SK-N-SH treated with all-trans-retinoic acid at 6 μM for 48 hours (cell line): Measurements from ENCODE around the gene SLC35A2.

ENCODE experiments used
- ATAC-seq: fragments of 200-7000 bp; cut with Tn5 transposase; 3 replicates; pipeline ENCODE4 v1.9.1; 2020; ENCODE audit warnings: mild to moderate bottlenecking, moderate library complexity
- ARNTL ChIP-seq: fragments of 450-650 bp; formaldehyde crosslinking; IDR thresholded peaks from 2 replicates; pipeline ENCODE4 v1.5.0; 2020; ENCODE audit warnings: low read depth, mild to moderate bottlenecking, moderate library complexity, borderline replicate concordance
- CSDC2 ChIP-seq: fragments of 250-450 bp; sonication (Bioruptor Pico); IDR thresholded peaks from 2 replicates; pipeline ENCODE4 v1.5.0; 2020; ENCODE audit warnings: mild to moderate bottlenecking, moderate library complexity
- ESRRG ChIP-seq: fragments of 250-450 bp; sonication (Bioruptor Pico); IDR thresholded peaks from 2 replicates; pipeline ENCODE4 v1.6.1; 2021; ENCODE audit warnings: mild to moderate bottlenecking
- GLIS3 ChIP-seq: fragments of 250-450 bp; sonication (Bioruptor Pico); IDR thresholded peaks from 2 replicates; pipeline ENCODE4 v1.5.0; 2020; ENCODE audit warnings: mild to moderate bottlenecking, moderate library complexity
- OSR1 ChIP-seq: fragments of 250-450 bp; sonication (Bioruptor Pico); IDR thresholded peaks from 2 replicates; pipeline ENCODE4 v1.8.0; 2022; ENCODE audit warnings: moderate library complexity, mild to moderate bottlenecking, inconsistent platforms
- PPARA ChIP-seq: fragments of 250-450 bp; sonication (Bioruptor Pico); IDR thresholded peaks from 2 replicates; pipeline ENCODE4 v1.5.0; 2020; ENCODE audit warnings: mild to moderate bottlenecking, borderline replicate concordance
- RARB ChIP-seq: fragments of 250-450 bp; sonication (Bioruptor Pico); IDR thresholded peaks from 2 replicates; pipeline ENCODE4 v1.8.0; 2021; ENCODE audit warnings: mild to moderate bottlenecking, moderate library complexity
- SNAI2 ChIP-seq: fragments of 250-450 bp; sonication (Bioruptor Pico); IDR thresholded peaks from 2 replicates; pipeline ENCODE4 v1.5.0; 2020; ENCODE audit warnings: mild to moderate bottlenecking, moderate library complexity
- TCF4 ChIP-seq: fragments of 250-450 bp; sonication (Bioruptor Pico); IDR thresholded peaks from 2 replicates; pipeline ENCODE4 v1.8.0; 2021; ENCODE audit warnings: mild to moderate bottlenecking, moderate library complexity, borderline replicate concordance
- TOX ChIP-seq: fragments of 250-450 bp; sonication (Bioruptor Pico); IDR thresholded peaks from 2 replicates; pipeline ENCODE4 v1.8.0; 2021; ENCODE audit warnings: mild to moderate bottlenecking, moderate library complexity, borderline replicate concordance
- ZFP3 ChIP-seq: fragments of 250-450 bp; sonication (Bioruptor Pico); IDR thresholded peaks from 2 replicates; pipeline ENCODE4 v1.5.0; 2020; ENCODE audit warnings: mild to moderate bottlenecking, moderate library complexity
- ZFP30 ChIP-seq: fragments of 450-650 bp; formaldehyde crosslinking; IDR thresholded peaks from 2 replicates; pipeline ENCODE4 v1.5.0; 2022; ENCODE audit warnings: mild to moderate bottlenecking, moderate library complexity
- ZNF565 ChIP-seq: fragments of 450-650 bp; formaldehyde crosslinking; conservative IDR thresholded peaks from 2 replicates; pipeline ENCODE4 v1.5.0; 2020; ENCODE audit warnings: low read depth, mild to moderate bottlenecking, moderate library complexity
- ZNF70 ChIP-seq: fragments of 450-650 bp; formaldehyde crosslinking; IDR thresholded peaks from 2 replicates; pipeline ENCODE4 v1.5.0; 2020; ENCODE audit warnings: mild to moderate bottlenecking, moderate library complexity
- TF ChIP-seq, protein P1 (sequence below): fragments of 250-450 bp; sonication (Bioruptor Pico); IDR thresholded peaks from 2 replicates; pipeline ENCODE4 v1.5.1; 2021; ENCODE audit warnings: mild to moderate bottlenecking, moderate library complexity
- TF ChIP-seq, protein P2 (sequence below): fragments of 250-450 bp; sonication (Bioruptor Pico); IDR thresholded peaks from 2 replicates; pipeline ENCODE4 v1.8.0; 2021; ENCODE audit warnings: low read depth, mild to moderate bottlenecking, moderate library complexity, borderline replicate concordance
- TF ChIP-seq, protein P3 (sequence below): fragments of 250-450 bp; sonication (Bioruptor Pico); IDR thresholded peaks from 2 replicates; pipeline ENCODE4 v1.5.1; 2020; ENCODE audit warnings: low read depth, mild to moderate bottlenecking, moderate library complexity
- TF ChIP-seq, protein P4 (sequence below): fragments of 250-450 bp; sonication (Bioruptor Pico); IDR thresholded peaks from 2 replicates; pipeline ENCODE4 v1.8.0; 2020; ENCODE audit warnings: mild to moderate bottlenecking, moderate library complexity, borderline replicate concordance
- TF ChIP-seq, protein P5 (sequence below): fragments of 250-450 bp; sonication (Bioruptor Pico); IDR thresholded peaks from 2 replicates; pipeline ENCODE4 v1.5.0; 2020; ENCODE audit warnings: mild to moderate bottlenecking, moderate library complexity

The SLC35A2 gene

DNA sequence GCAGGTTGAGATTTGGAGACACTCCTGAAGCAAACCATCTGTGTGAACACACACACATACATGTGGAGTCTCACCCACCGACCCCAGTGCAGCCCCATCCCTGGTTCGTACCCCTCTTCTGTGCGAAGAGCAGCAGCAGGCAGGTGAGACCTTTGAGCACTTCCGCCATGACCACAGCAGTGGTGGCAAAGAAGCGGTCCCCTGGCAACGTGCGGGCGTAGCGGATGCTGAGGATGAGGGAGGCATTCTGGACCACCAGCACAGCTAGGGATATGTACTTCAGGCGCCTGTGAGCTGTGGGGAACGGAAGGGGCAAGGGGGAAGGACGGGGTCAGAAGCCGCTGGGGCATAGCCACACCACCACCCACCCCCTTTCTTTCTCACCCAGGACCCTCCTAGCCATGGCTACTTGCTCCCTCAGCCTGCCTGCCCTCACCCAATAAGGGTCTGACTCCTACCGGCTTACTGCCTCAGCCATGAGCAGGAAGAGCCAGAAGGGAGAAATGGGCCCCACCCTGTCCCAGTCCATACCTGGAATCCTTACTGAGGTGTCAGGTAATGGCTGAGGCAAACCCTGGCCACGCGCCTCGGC, 1.6 kb downstream of the SLC35A2 start:
- no peak for ATAC-seq
- TF ChIP-seq SNAI2 (CRISPR knock-in tag) = no peak
- TF ChIP-seq TCF4 = no peak
- no peak for TF ChIP-seq ZNF565 (CRISPR knock-in tag)
- TF ChIP-seq ZFP30 (CRISPR knock-in tag) = no peak
- TF ChIP-seq ZNF70 (CRISPR knock-in tag) = no peak
- TF ChIP-seq GLIS3 (CRISPR knock-in tag) = no peak
- no peak for TF ChIP-seq ZFP3 (CRISPR knock-in tag)
- TF ChIP-seq ESRRG (CRISPR knock-in tag) = no peak
- no peak for TF ChIP-seq OSR1
- TF ChIP-seq RARB (CRISPR knock-in tag) = no peak
- TF ChIP-seq, protein P1, sequence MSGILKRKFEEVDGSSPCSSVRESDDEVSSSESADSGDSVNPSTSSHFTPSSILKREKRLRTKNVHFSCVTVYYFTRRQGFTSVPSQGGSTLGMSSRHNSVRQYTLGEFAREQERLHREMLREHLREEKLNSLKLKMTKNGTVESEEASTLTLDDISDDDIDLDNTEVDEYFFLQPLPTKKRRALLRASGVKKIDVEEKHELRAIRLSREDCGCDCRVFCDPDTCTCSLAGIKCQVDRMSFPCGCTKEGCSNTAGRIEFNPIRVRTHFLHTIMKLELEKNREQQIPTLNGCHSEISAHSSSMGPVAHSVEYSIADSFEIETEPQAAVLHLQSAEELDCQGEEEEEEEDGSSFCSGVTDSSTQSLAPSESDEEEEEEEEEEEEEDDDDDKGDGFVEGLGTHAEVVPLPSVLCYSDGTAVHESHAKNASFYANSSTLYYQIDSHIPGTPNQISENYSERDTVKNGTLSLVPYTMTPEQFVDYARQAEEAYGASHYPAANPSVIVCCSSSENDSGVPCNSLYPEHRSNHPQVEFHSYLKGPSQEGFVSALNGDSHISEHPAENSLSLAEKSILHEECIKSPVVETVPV (CRISPR knock-in tag) = no peak
- no peak for TF ChIP-seq TOX
- TF ChIP-seq, protein P2, sequence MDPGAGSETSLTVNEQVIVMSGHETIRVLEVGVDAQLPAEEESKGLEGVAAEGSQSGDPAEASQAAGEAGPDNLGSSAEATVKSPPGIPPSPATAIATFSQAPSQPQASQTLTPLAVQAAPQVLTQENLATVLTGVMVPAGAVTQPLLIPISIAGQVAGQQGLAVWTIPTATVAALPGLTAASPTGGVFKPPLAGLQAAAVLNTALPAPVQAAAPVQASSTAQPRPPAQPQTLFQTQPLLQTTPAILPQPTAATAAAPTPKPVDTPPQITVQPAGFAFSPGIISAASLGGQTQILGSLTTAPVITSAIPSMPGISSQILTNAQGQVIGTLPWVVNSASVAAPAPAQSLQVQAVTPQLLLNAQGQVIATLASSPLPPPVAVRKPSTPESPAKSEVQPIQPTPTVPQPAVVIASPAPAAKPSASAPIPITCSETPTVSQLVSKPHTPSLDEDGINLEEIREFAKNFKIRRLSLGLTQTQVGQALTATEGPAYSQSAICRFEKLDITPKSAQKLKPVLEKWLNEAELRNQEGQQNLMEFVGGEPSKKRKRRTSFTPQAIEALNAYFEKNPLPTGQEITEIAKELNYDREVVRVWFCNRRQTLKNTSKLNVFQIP (CRISPR knock-in tag) = no peak
- no peak for TF ChIP-seq CSDC2 (CRISPR knock-in tag)
- TF ChIP-seq ARNTL (CRISPR knock-in tag) = no peak
- TF ChIP-seq PPARA = no peak
- TF ChIP-seq, protein P3, sequence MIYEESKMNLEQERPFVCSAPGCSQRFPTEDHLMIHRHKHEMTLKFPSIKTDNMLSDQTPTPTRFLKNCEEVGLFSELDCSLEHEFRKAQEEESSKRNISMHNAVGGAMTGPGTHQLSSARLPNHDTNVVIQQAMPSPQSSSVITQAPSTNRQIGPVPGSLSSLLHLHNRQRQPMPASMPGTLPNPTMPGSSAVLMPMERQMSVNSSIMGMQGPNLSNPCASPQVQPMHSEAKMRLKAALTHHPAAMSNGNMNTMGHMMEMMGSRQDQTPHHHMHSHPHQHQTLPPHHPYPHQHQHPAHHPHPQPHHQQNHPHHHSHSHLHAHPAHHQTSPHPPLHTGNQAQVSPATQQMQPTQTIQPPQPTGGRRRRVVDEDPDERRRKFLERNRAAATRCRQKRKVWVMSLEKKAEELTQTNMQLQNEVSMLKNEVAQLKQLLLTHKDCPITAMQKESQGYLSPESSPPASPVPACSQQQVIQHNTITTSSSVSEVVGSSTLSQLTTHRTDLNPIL (CRISPR knock-in tag) = no peak
- TF ChIP-seq, protein P4, sequence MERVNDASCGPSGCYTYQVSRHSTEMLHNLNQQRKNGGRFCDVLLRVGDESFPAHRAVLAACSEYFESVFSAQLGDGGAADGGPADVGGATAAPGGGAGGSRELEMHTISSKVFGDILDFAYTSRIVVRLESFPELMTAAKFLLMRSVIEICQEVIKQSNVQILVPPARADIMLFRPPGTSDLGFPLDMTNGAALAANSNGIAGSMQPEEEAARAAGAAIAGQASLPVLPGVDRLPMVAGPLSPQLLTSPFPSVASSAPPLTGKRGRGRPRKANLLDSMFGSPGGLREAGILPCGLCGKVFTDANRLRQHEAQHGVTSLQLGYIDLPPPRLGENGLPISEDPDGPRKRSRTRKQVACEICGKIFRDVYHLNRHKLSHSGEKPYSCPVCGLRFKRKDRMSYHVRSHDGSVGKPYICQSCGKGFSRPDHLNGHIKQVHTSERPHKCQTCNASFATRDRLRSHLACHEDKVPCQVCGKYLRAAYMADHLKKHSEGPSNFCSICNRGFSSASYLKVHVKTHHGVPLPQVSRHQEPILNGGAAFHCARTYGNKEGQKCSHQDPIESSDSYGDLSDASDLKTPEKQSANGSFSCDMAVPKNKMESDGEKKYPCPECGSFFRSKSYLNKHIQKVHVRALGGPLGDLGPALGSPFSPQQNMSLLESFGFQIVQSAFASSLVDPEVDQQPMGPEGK (CRISPR knock-in tag) = no peak

DNA sequence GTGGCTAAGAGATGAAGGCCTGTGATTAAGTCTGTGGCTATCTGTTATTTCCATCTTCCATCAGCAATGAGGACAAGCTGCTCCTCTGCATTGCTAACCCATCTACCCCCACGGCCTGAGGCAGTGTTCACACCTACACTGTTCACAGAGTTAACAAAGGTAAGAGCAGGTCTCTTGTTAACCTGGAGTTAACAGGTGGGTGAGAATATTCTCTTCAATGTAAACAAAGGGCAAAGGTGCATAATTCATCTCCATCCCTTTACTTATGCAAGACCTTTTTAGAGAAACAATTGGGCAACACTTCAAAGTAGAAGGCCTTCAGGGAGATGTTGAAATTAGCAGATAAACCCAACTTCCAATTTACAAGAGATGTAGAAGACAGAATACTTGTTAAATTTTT, 2.8 kb downstream of the SLC35A2 start:
- TF ChIP-seq TOX (no peak), ZNF565 (CRISPR knock-in tag) (no peak), ESRRG (CRISPR knock-in tag) (no peak), TCF4 (no peak)
- TF ChIP-seq, protein P5, sequence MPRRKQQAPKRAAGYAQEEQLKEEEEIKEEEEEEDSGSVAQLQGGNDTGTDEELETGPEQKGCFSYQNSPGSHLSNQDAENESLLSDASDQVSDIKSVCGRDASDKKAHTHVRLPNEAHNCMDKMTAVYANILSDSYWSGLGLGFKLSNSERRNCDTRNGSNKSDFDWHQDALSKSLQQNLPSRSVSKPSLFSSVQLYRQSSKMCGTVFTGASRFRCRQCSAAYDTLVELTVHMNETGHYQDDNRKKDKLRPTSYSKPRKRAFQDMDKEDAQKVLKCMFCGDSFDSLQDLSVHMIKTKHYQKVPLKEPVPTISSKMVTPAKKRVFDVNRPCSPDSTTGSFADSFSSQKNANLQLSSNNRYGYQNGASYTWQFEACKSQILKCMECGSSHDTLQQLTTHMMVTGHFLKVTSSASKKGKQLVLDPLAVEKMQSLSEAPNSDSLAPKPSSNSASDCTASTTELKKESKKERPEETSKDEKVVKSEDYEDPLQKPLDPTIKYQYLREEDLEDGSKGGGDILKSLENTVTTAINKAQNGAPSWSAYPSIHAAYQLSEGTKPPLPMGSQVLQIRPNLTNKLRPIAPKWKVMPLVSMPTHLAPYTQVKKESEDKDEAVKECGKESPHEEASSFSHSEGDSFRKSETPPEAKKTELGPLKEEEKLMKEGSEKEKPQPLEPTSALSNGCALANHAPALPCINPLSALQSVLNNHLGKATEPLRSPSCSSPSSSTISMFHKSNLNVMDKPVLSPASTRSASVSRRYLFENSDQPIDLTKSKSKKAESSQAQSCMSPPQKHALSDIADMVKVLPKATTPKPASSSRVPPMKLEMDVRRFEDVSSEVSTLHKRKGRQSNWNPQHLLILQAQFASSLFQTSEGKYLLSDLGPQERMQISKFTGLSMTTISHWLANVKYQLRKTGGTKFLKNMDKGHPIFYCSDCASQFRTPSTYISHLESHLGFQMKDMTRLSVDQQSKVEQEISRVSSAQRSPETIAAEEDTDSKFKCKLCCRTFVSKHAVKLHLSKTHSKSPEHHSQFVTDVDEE (CRISPR knock-in tag) = no peak
- TF ChIP-seq, protein P2 (CRISPR knock-in tag) = no peak
- no peak for ATAC-seq
